Measurements from ENCODE around the gene MIPOL1. TPM values are rescaled to one million over a fixed set of nuclear protein-coding genes. Genes with fewer than 3 reads are reported as not detected.

The MIPOL1 gene
- total and polyA plus RNA-seq, 9 of the 15 experiments (the other 6 are each of a cell fraction or from before 2014, with no cell fraction given) = 6.7 to 21.9 (median 12.4) TPM

GRCh38 chr14:37167151-37168047 lies 30.3 kb upstream of the MIPOL1 start (continued):
- no peak for TF ChIP-seq ZNF277 (CRISPR knock-in tag; IDR thresholded peaks at IDR 0.05; ENCODE audit: borderline replicate concordance)
- TF ChIP-seq MLX (CRISPR knock-in tag; conservative IDR thresholded peaks at IDR 0.05) = no peak
- TF ChIP-seq CREB5 (CRISPR knock-in tag; IDR thresholded peaks at IDR 0.05) = peak; percentile 88
- TF ChIP-seq RBFOX2 (IDR thresholded peaks at IDR 0.05; ENCODE audit: low read depth, low read length) = peak; percentile 51
- no peak for TF ChIP-seq USF2 (CRISPR knock-in tag; IDR thresholded peaks at IDR 0.05)
- TF ChIP-seq IRF9 (tag; IDR thresholded peaks at IDR 0.05) = peak; percentile 92
- TF ChIP-seq DACH1 (IDR thresholded peaks at IDR 0.05; ENCODE audit: partially characterized antibody) = peak; percentile 85
- TF ChIP-seq MAFG (tag; conservative IDR thresholded peaks at IDR 0.05) = peak; percentile 92
- TF ChIP-seq ZKSCAN3 (CRISPR knock-in tag; IDR thresholded peaks at IDR 0.05) = peak; percentile 71; the same call in 1 of the 2 replicates
- no peak for TF ChIP-seq NBN (IDR thresholded peaks at IDR 0.05; ENCODE audit: low read depth)
- no peak for TF ChIP-seq CHD2 (IDR thresholded peaks at IDR 0.05; ENCODE audit: low read depth, low read length)
- no peak for TF ChIP-seq MTA2 (IDR thresholded peaks at IDR 0.05; ENCODE audit: low read depth)
- TF ChIP-seq ZNF551 (CRISPR knock-in tag; IDR thresholded peaks at IDR 0.05) = 0 out of 2 replicates have a peak, but pooled peaks have one; percentile 49
- TF ChIP-seq HSF4 (CRISPR knock-in tag; IDR thresholded peaks at IDR 0.05; ENCODE audit: borderline replicate concordance) = peak; percentile 86; the same call in 1 of the 2 replicates
- 0 out of 2 replicates have a peak, but pooled peaks have one; percentile 36 for TF ChIP-seq ESRRB (CRISPR knock-in tag; IDR thresholded peaks at IDR 0.05; ENCODE audit: borderline replicate concordance)
- TF ChIP-seq NR2C1 (IDR thresholded peaks at IDR 0.05) = no peak
- TF ChIP-seq NR2C1 (tag; IDR thresholded peaks at IDR 0.05) = peak; percentile 95
- no peak for TF ChIP-seq KDM5B (IDR thresholded peaks at IDR 0.05; ENCODE audit: insufficient replicate concordance, low read depth, low read length)
- TF ChIP-seq PRPF4 (IDR thresholded peaks at IDR 0.05; ENCODE audit: insufficient read depth, low read depth, low read length, poor library complexity, severe bottlenecking) = no peak
- TF ChIP-seq GMEB1 (CRISPR knock-in tag; IDR thresholded peaks at IDR 0.05) = peak; percentile 74

Data from K562 (cell line).